ENCODE data around the gene RFC2.

- TF ChIP-seq ZBTB8A (tag by site-specific recombination; IDR thresholded peaks at IDR 0.05): no peak
- no peak for TF ChIP-seq ZNF626 (tag by site-specific recombination; IDR thresholded peaks at IDR 0.05)
- no peak for TF ChIP-seq CTCF (tag by site-specific recombination; IDR thresholded peaks at IDR 0.05)
- no peak for TF ChIP-seq ZNF114 (tag by site-specific recombination; IDR thresholded peaks at IDR 0.05)
- TF ChIP-seq SCRT1 (tag by site-specific recombination; IDR thresholded peaks at IDR 0.05; ENCODE audit: borderline replicate concordance): no peak
- no peak for TF ChIP-seq PATZ1 (tag by site-specific recombination; IDR thresholded peaks at IDR 0.05)
- no peak for TF ChIP-seq ZNF521 (tag by site-specific recombination; IDR thresholded peaks at IDR 0.05)
Measured at GRCh38 chr7:74297516-74298233, 43.5 kb upstream of the RFC2 start.
